Adrenal gland (tissue), 12 donors: Measurements from ENCODE around the gene CRAT. TPM values are rescaled to one million over a fixed set of nuclear protein-coding genes. Genes with fewer than 3 reads are reported as not detected.

Source experiments
- DNase-seq, 7 donors: peaks; one replicate each; pipeline ENCODE4 v3.0.0-alpha.2; 2019 to 2020
- H3K27ac ChIP-seq, 5 donors: fragments of 200-600 bp; sonication (generic) in 4 of 5; 1 replicate in 3 of 5; 2 replicates in 2 of 5; pipeline versions ENCODE4 v1.5.1 to v1.8.0; 2016 to 2020; ENCODE audit warnings: mild to moderate bottlenecking in 1 of 5
- H3K27me3 ChIP-seq: fragments of 200-600 bp; 2 replicates; pipeline ENCODE4 v1.8.0; 2021
- H3K36me3 ChIP-seq, 2 donors: fragments of 200-600 bp; replicated peaks in 1 of 2; 1 replicate in 1 of 2; 2 replicates in 1 of 2; pipeline versions ENCODE4 v1.5.1 to v1.8.0; 2018 to 2022
- H3K4me1 ChIP-seq, 2 donors: fragments of 200-600 bp; replicated peaks in 1 of 2; 1 replicate in 1 of 2; 2 replicates in 1 of 2; pipeline versions ENCODE4 v1.5.1 to v1.8.0; 2018 to 2021
- H3K4me3 ChIP-seq, 4 donors: fragments of 200-600 bp; sonication (generic) in 3 of 4; one replicate each; pipeline ENCODE4 v1.5.1; 2016 to 2018
- H3K9me3 ChIP-seq, 3 donors: fragments of 200-600 bp; sonication (generic) in 1 of 3; replicated peaks in 1 of 3; 1 replicate in 2 of 3; 2 replicates in 1 of 3; pipeline versions ENCODE4 v1.5.1 to v1.8.0; 2016 to 2021
- CTCF ChIP-seq, 6 experiments: fragments of 450-650 bp in 4 of 6; fragments of 200-600 bp in 2 of 6; sonication (generic) in 1 of 6; IDR thresholded peaks; 1 replicate in 5 of 6; 2 replicates in 1 of 6; pipeline versions ENCODE4 v1.5.1 to v1.8.0; 2016 to 2021; ENCODE audit warnings: antibody characterized with exemption in 6 of 6, mild to moderate bottlenecking in 2 of 6, moderate library complexity in 1 of 6
- POLR2A ChIP-seq, 2 donors: fragments of 450-650 bp; IDR thresholded peaks; one replicate each; pipeline ENCODE4 v1.6.1; 2017; ENCODE audit warnings: antibody characterized with exemption in 2 of 2, mild to moderate bottlenecking in 2 of 2, moderate library complexity in 1 of 2
- WGBS, 4 donors: extraction: QIAGEN DNeasy Blood & Tissue Kit in 2 of 4; methylation state at CpG; one replicate each; pipeline versions ENCODE4 v1.1.5 to v1.1.7; 2013 to 2017; 5-methylcytosine and 5-hydroxymethylcytosine counted together
- intact Hi-C, 2 donors: fragments of 100-400 bp; cut with DNase I; formaldehyde crosslinking; loops; one replicate each; pipeline versions ENCODE4 v1.14.1 to v1.15.0; 2022 to 2023
- polyA plus RNA-seq, 3 donors: library from polyadenylated mRNA; stranded (reverse); fragments of 200-250 nt in 2 of 3; fragments of 350-450 nt in 1 of 3; fragmentation: Illumina TruSeq in 1 of 3; extraction: RNeasy Lipid Tissue Mini Kit (QIAGEN cat#74804) in 1 of 3; gene quantifications; one replicate each; pipeline ENCODE4 v1.2.3, GENCODE V29; 2013 to 2014
- total RNA-seq, 9 donors: library from RNA; depleted of rRNA in 4 of 9; stranded (reverse); fragments of >200 nt in 4 of 9; fragments of 120-200 nt in 1 of 9; fragmentation: NEBNext Ultra II Directional in 1 of 9; extraction: Animal tissue kit (Norgen Biotek cat#: 25700) in 1 of 9; gene quantifications; one replicate each; pipeline versions ENCODE4 v1.1.0 to v1.2.4, GENCODE V29; 2013 to 2023
- donor health status: healthy with polysubstance abuse.
- donor health status: Bipolar disorder and iron deficiency.
- donor health status: DM: yes; HTN: yes; CAD: no.
- donor health status: DM: no; HTN: no; CAD: no.
- donor health status: DM: no; HTN: no; CAD: no.
- donor health status: DM: yes; HTN: yes; CAD: no.

Gene CRAT
- total and polyA plus RNA-seq, 12 donors: 26.8 to 144 (median 91.2) TPM

DNA sequence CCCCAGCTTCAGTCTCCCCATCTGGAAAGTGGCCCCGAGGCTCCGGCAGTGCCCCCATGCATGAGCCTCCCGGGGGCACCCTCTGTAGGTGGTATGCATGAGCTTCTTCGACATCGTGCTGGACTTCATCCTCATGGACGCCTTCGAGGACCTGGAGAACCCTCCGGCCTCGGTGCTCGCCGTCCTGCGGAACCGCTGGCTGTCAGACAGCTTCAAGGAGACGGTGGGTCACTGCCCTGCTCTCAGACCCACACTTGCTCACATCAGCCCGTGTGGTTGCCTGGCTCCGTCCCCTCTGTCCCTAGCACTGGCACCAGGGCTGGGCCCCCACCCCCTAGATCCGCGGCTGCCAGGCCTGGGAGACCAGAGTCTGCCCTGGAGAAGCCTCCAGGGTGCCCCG lies 42.5 kb downstream of the CRAT start:
- no peak overlapping the region for H3K27ac ChIP-seq
- DNase-seq: no peak
- no peaks in the 10 kb centered on the region for H3K27me3 ChIP-seq
- TF ChIP-seq CTCF (IDR thresholded peaks at IDR 0.05): no peak
- no peak for TF ChIP-seq POLR2A (IDR thresholded peaks at IDR 0.05)
- H3K4me1 ChIP-seq: peaks cover 15 to 18% of the 10 kb centered on the region in 2 donors
- peaks cover 0 to 58% of the 10 kb centered on the region in 2 donors for H3K36me3 ChIP-seq
- no peaks in the 10 kb centered on the region for H3K9me3 ChIP-seq
- 92 to 93% (median 93%) methylated on average over 7 to 19 of the region's 19 CpGs for WGBS, 4 donors
- intact Hi-C loops: no loop called here
- no peak overlapping the region for H3K4me3 ChIP-seq

DNA sequence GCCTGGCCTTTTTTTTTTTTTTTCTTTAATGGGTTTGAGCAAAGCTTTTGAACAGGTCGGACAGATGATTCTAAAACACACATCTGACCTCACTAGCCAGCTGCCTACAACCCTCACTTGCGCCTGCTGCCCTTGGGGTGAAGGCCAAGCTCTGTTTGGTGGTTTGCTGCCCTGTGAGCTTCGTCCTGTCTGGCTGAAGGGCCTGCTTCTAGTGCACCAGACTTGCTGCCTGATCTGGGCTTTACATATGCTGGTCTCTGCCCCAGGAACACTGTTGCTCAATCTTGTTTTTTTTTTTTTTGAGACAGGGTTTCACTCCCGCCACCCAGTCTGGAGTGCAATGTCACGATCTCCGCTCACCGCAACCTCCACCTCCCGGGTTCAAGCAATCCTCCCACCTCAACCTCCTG lies 46.1 kb downstream of the CRAT start:
- no peaks in the 10 kb centered on the region for H3K27me3 ChIP-seq
- peak overlapping the region in 2 of 5 donors; percentile 7 to 50 for H3K27ac ChIP-seq
- peaks cover 9 to 11% of the 10 kb centered on the region in 2 donors for H3K4me1 ChIP-seq
- peaks cover 0 to 76% of the 10 kb centered on the region in 2 donors for H3K36me3 ChIP-seq
- intact Hi-C loops: no loop called here
- 58 to 73% (median 67%) methylated on average over 8 of the region's 8 CpGs for WGBS, 4 donors
- no peak overlapping the region for H3K4me3 ChIP-seq
- no peaks in the 10 kb centered on the region for H3K9me3 ChIP-seq
- no peak for TF ChIP-seq CTCF (IDR thresholded peaks at IDR 0.05)
- no peak for TF ChIP-seq POLR2A (IDR thresholded peaks at IDR 0.05)
- DNase-seq: peak in 6 of 7 donors; percentile 47 to 79 (median 72)

GRCh38 chr9:129063061-129063460 lies 47.5 kb downstream of the CRAT start:
- no peak for TF ChIP-seq CTCF (IDR thresholded peaks at IDR 0.05)
- TF ChIP-seq POLR2A (IDR thresholded peaks at IDR 0.05): no peak
- DNase-seq: no peak
- H3K4me1 ChIP-seq: no peaks in the 10 kb centered on the region
- WGBS, 4 donors: 90 to 91% methylated on average over 9 of the region's 9 CpGs; no CpG with 5 or more reads in 2 of the 4 donors
- H3K27me3 ChIP-seq: no peaks in the 10 kb centered on the region
- no peaks in the 10 kb centered on the region for H3K9me3 ChIP-seq
- H3K27ac ChIP-seq: no peak overlapping the region
- intact Hi-C loops: no loop called here
- H3K4me3 ChIP-seq: no peak overlapping the region
- peaks cover 0 to 70% of the 10 kb centered on the region in 2 donors for H3K36me3 ChIP-seq

DNA sequence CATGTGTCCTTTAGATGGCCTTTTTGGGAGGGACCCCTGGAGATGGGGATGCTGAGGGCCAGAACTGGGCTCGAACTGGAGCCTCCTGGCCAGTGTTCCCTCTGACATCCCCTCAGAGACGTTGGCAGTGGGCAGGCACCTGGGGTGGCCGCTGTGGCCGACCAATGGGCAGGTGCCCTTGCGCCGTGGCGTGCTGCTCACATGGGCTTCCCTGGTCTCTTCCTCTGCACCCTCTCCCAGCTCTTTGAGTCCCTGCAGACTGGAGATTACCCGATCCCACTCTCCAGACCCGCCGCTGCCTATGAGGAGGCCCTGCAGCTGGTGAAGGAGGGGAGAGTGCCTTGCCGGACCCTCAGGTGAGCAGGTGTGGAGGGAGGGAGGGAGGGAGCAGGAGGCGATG lies 49.6 kb downstream of the CRAT start:
- no peaks in the 10 kb centered on the region for H3K9me3 ChIP-seq
- DNase-seq: no peak
- no peak overlapping the region for H3K27ac ChIP-seq
- H3K27me3 ChIP-seq: no peaks in the 10 kb centered on the region
- intact Hi-C loops: no loop called here
- no peak for TF ChIP-seq POLR2A (IDR thresholded peaks at IDR 0.05)
- no peak for TF ChIP-seq CTCF (IDR thresholded peaks at IDR 0.05)
- 92 to 98% (median 95%) methylated on average over 5 to 12 of the region's 12 CpGs for WGBS, 4 donors
- peaks cover 0 to 67% of the 10 kb centered on the region in 2 donors for H3K36me3 ChIP-seq
- no peak overlapping the region for H3K4me3 ChIP-seq
- H3K4me1 ChIP-seq: no peaks in the 10 kb centered on the region
